Sciatic nerve (tissue), 2 donors: ENCODE data around the gene FANK1. TPM values are rescaled to one million over a fixed set of nuclear protein-coding genes. Genes with fewer than 3 reads are reported as not detected.

ENCODE experiments used
- ATAC-seq: fragments of 200-7000 bp; cut with Tn5 transposase; one replicate; pipeline ENCODE4 v1.9.1; 2020; ENCODE audit warnings: mild to moderate bottlenecking, moderate library complexity
- DNase-seq: peaks from one replicate; pipeline ENCODE4 v3.0.0-alpha.2; 2020; ENCODE audit warnings: low spot score
- intact Hi-C: fragments of 100-400 bp; cut with DNase I; formaldehyde crosslinking; loops from one replicate; pipeline ENCODE4 v1.14.2; 2022
- total RNA-seq: library from RNA; stranded (reverse); fragmentation: NEBNext Ultra II Directional; extraction: Animal tissue kit (Norgen Biotek cat#: 25700); gene quantifications from one replicate; pipeline ENCODE4 v1.2.1, GENCODE V29; 2021
- donor health status: DM: no; HTN: no; CAD: no.
- donor health status: DM: no; HTN: no; CAD: no.

Gene FANK1
- total RNA-seq, 1 donor from 2014 or later, result 2.1 TPM

GRCh38 chr10:126009650-126010049 is 113.3 kb downstream of the FANK1 start:
- intact Hi-C loops, result no loop called here
- ATAC-seq (no peak), DNase-seq (no peak)

DNA sequence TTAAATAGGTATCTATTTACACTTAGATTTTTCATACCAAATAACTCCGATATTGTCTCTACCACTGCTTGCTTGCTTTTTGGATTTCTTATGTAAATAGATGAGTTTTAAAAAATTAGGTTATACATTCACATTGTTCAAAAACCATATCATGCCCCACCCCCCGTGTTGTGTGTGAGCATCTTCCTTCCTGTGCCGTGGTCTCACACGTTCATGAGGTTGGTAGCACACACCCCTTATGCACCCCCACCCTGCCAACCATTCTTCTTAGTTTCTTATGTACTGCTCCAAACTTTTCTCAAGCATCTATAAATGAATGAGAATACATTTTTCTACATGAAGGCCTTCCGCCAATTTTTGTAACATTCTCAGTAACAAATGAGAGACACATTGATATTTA is 115.6 kb downstream of the FANK1 start:
- DNase-seq (no peak), ATAC-seq (no peak)
- intact Hi-C loops, result no loop called here

- intact Hi-C loops, result no loop called here
- ATAC-seq (no peak), DNase-seq (no peak)
Observed at GRCh38 chr10:126012485-126012884, 116.1 kb downstream of the FANK1 start.

DNA sequence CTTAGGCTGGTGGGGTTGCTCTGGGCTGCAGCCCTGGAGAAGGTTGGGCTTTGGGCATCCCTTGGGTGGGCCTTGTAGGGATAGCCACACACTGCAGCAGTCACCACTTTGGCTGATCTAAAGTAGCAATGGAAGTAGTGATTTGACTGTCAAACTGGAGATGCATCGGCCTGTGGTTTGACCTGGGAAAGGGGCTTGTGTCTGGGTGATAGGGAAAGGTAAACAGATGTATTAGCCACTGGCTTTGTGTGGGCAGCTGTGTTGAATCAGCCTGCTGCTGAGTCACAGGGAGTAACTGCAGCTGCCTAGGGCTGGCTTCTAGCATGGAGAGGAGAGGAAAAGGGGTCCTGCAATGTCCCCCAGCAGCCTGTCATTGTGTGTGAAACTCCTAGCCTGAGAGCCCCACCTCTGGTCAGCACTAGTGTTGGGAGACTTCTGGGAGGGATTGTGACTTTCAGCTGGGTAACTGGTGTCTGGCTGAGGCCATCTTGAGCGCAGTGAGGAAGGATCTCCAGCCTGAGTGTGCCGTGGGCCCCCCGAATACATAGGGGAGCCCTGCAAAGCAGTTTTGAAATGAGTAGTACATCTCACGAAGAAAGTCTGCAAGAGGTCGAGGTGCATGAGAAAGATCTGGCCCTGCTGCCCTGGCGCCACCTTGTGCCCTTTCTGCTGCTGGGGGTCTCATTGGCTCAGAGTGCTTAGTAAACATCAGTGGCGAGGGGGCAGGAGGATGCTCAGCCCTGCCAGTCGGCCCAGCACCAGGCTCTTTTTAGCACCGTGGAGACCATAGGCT is 117.3 kb downstream of the FANK1 start:
- intact Hi-C loops, result no loop called here
- ATAC-seq, result no peak

DNA sequence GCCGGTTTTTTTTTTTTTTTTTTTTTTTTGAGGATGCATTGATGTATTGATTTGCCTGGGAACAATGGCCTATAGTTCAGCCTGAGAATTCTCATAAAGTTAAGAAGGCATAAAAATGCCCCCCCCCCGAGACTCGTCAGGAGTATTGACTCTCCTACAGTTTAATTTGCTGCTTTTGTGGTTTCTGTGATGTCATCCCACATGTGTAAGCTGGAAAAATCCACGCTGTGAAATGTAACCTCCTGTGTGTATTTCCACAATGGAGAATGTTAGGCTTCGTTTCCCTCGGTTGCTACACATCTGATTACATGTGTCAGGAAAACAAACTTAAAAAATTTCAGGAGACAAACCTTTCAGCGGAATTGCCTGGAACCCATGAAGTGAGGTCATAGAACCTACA is 117.9 kb downstream of the FANK1 start:
- peak; percentile 20 for ATAC-seq
- intact Hi-C loops, result no loop called here
- DNase-seq, result no peak

More for the DNA sequence above, 117.3 kb downstream of the FANK1 start:
- no peak for DNase-seq

- intact Hi-C loops, result no loop called here
- no peak for ATAC-seq
- DNase-seq, result no peak
Observed at GRCh38 chr10:126015413-126015812, 119.0 kb downstream of the FANK1 start.

- intact Hi-C loops, result no loop called here
- no peak for ATAC-seq
Observed at GRCh38 chr10:126016156-126016805, 119.9 kb downstream of the FANK1 start.

GRCh38 chr10:126016882-126017281 is 120.5 kb downstream of the FANK1 start:
- intact Hi-C loops, result no loop called here
- ATAC-seq (no peak), DNase-seq (no peak)

More at GRCh38 chr10:126016156-126016805, 119.9 kb downstream of the FANK1 start:
- no peak for DNase-seq

- ATAC-seq (no peak), DNase-seq (no peak)
- intact Hi-C loops, result no loop called here
Observed at GRCh38 chr10:126017961-126018560, 121.7 kb downstream of the FANK1 start.

DNA sequence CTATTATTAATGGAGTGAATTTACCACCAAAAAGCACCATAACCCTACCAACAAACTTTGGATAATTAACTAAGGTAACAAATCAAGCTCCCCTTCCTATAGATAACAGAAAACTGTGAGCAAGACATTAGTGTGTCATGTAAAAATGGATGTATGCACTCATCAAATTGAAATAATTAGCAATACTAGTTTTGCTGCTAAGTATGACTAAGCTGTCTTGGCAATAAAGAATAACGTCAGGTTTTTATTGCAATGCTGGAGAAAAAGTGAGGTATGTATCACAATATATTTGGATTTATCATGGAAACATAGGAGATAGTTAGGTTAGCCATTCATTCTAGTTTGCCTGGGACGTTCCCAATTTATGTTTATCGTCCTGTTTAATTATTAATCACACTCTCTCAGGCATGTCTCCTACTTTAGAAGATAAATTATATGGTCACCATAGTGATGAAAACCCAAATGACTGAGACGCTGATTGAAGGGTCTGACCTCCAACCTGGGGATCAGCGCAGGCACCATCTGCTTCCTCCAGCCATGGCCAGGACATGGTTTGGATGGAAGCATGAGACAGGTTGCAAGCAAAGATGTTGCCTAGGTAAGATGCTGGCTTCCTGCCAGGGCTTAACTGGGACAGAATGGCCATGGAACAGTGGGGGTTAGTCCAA is 125.6 kb downstream of the FANK1 start:
- ATAC-seq (no peak), DNase-seq (no peak)
- intact Hi-C loops, result no loop called here

DNA sequence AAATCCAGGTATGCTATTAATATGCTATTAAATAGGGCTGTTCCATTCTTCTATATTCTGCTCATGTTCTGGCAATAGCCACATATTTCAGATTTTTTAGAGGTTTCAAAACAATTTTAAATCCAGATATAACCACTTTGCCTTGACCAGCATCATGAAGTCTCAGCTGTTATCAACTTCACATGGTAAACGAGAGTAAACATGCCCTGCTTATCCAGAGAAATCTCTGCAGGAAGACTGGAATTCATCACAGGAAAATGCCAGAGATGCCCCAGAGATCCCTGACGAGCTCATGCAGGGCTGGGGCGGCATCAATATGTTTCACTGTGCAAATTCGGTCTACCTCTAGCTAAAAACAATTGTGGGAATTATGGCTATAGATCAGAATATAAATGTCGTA is 126.5 kb downstream of the FANK1 start:
- intact Hi-C loops, result no loop called here
- no peak for ATAC-seq
- DNase-seq, result no peak

- DNase-seq, result no peak
- intact Hi-C loops, result no loop called here
- ATAC-seq, result no peak
Observed at GRCh38 chr10:126027692-126028091, 131.3 kb downstream of the FANK1 start.

DNA sequence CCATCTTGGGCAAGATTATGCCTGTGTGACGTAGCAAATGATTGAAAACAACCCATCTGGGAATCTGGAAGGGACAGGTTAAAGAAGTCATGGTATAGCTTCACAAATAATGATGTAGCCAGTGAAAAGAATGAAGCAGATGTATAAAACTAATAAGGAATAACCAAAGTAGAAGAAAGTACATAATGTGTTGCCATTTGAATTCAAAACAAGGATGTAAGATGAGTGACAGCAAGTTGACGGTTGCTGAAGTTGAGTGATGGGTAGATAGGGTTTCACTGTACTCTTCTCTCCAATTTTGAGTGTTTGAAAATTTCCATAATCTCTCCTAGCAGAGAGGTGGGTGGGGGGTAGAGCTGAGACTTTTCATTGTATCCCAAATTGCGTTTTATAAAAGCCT is 133.6 kb downstream of the FANK1 start:
- no peak for ATAC-seq
- intact Hi-C loops, result no loop called here
- no peak for DNase-seq

DNA sequence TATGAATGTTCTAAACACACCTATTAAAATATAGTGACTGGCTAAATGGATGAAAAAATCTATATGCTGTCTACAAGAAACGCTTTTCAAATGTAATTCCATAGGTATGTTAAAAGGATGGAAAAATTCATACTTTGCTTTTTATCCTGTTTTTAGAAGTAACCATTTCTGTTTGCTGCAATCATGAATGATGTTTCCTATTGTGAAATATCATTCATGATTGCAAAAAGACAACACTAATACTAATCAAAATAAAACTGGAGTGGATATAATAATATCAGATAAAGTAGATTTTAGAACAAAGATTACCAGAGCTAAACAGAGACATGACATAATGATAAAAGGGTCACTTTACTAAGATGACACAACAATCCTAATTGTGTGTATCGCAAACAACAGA is 138.2 kb downstream of the FANK1 start:
- DNase-seq (no peak), ATAC-seq (no peak)
- intact Hi-C loops, result no loop called here

DNA sequence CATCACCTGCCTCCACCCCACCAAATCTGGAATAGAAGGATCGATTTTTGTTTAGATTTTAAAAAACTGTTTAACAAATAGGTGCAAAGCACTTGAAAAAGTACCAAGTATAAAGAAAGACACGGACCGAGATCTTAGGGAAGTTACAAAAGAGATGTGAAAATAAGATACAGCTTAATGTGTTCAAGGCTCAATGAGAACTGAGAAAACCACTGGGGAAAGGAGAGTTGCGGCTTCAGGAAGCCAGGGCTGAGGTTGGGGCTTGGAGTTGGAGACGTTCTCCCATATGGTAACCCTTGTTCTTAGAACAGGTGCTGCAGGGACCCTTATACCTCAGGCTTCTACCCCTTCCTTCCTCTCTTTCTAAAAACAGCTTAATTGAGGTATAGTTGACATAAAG is 140.2 kb downstream of the FANK1 start:
- ATAC-seq (no peak), DNase-seq (no peak)
- intact Hi-C loops, result no loop called here

GRCh38 chr10:126037946-126038345 is 141.6 kb downstream of the FANK1 start:
- ATAC-seq (no peak), DNase-seq (no peak)
- intact Hi-C loops, result no loop called here

DNA sequence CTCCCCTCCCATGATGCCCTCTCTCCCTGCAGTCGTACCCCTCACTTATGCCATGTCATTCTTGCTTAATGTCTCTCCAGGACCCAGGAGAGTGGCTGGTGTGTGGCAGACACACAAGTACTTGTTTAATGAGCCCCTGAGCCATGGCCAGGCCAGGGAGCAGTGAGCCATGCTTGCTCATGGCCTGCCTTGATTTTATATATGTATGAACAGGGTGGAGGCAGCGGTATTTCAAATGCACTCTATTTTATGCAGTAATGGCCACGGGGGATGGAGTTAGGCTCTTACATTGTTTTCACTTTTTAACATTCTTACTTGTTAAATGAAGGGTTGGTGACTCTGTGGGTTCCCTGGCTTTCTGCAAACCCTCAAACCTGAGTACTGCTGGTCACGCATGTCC is 144.8 kb downstream of the FANK1 start:
- DNase-seq, result no peak
- intact Hi-C loops, result no loop called here
- ATAC-seq, result no peak

GRCh38 chr10:126041804-126042231 is 145.5 kb downstream of the FANK1 start:
- peak; percentile 98 for ATAC-seq
- peak; percentile 82 for DNase-seq
- intact Hi-C loops, result no loop called here

- DNase-seq (no peak), ATAC-seq (no peak)
- intact Hi-C loops, result no loop called here
Observed at GRCh38 chr10:126042354-126042753, 146.0 kb downstream of the FANK1 start.

- intact Hi-C loops, result no loop called here
- DNase-seq (no peak), ATAC-seq (no peak)
Observed at GRCh38 chr10:126042906-126043305, 146.5 kb downstream of the FANK1 start.
